Uterus (tissue), 4 donors: ENCODE results near the gene TBC1D16. TPM values are rescaled to one million over a fixed set of nuclear protein-coding genes. Genes with fewer than 3 reads are reported as not detected.

ENCODE experiments used
- DNase-seq, 2 donors: peaks; one replicate each; pipeline ENCODE4 v3.0.0-alpha.2; 2019 to 2020
- H3K27ac ChIP-seq, 2 donors: fragments of 200-600 bp; sonication (generic); 1 replicate in 1 of 2; 2 replicates in 1 of 2; pipeline ENCODE4 v1.5.1; 2016 to 2018
- H3K27me3 ChIP-seq, 2 donors: fragments of 200-600 bp; sonication (generic); one replicate each; pipeline ENCODE4 v1.5.1; 2018 to 2019; ENCODE audit warnings: control low read depth in 1 of 2
- H3K36me3 ChIP-seq, 2 donors: fragments of 200-600 bp; sonication (generic); one replicate each; pipeline ENCODE4 v1.5.1; 2019; ENCODE audit warnings: control low read depth in 1 of 2
- H3K4me1 ChIP-seq, 2 donors: fragments of 200-600 bp; sonication (generic); one replicate each; pipeline ENCODE4 v1.5.1; 2018 to 2019; ENCODE audit warnings: control low read depth in 1 of 2
- H3K4me3 ChIP-seq, 2 donors: fragments of 200-600 bp; sonication (generic); 1 replicate in 1 of 2; 2 replicates in 1 of 2; pipeline ENCODE4 v1.5.1; 2018 to 2019; ENCODE audit warnings: mild to moderate bottlenecking in 1 of 2
- H3K9me3 ChIP-seq, 2 donors: fragments of 200-600 bp; sonication (generic); one replicate each; pipeline ENCODE4 v1.5.1; 2019; ENCODE audit warnings: control low read depth in 1 of 2
- POLR2A ChIP-seq, 2 donors: fragments of 450-650 bp; IDR thresholded peaks; one replicate each; pipeline ENCODE4 v1.6.1; 2016; ENCODE audit warnings: antibody characterized with exemption in 2 of 2, mild to moderate bottlenecking in 1 of 2, moderate library complexity in 1 of 2
- intact Hi-C: fragments of 100-400 bp; cut with DNase I; formaldehyde crosslinking; loops from one replicate; pipeline ENCODE4 v1.15.1; 2023; ENCODE audit warnings: low total_unique reads
- total RNA-seq, 4 donors: library from RNA; depleted of rRNA in 3 of 4; stranded (reverse); fragments of >200 nt in 3 of 4; gene quantifications; one replicate each; pipeline versions ENCODE4 v1.1.0 to v1.2.4, GENCODE V29; 2014 to 2023
- TF ChIP-seq, protein P1 (sequence below), 4 experiments: fragments of 200-600 bp in 2 of 4; fragments of 450-650 bp in 2 of 4; sonication (generic) in 2 of 4; IDR thresholded peaks; one replicate each; pipeline ENCODE4 v1.5.1; 2016 to 2019; ENCODE audit warnings: antibody characterized with exemption in 4 of 4, mild to moderate bottlenecking in 2 of 4, moderate library complexity in 1 of 4
- donor health status: DM: yes; HTN: yes; CAD: no.

The TBC1D16 gene
- total RNA-seq, 4 donors from 2014 or later, result 3.8 to 58.2 (median 18.3) TPM

DNA sequence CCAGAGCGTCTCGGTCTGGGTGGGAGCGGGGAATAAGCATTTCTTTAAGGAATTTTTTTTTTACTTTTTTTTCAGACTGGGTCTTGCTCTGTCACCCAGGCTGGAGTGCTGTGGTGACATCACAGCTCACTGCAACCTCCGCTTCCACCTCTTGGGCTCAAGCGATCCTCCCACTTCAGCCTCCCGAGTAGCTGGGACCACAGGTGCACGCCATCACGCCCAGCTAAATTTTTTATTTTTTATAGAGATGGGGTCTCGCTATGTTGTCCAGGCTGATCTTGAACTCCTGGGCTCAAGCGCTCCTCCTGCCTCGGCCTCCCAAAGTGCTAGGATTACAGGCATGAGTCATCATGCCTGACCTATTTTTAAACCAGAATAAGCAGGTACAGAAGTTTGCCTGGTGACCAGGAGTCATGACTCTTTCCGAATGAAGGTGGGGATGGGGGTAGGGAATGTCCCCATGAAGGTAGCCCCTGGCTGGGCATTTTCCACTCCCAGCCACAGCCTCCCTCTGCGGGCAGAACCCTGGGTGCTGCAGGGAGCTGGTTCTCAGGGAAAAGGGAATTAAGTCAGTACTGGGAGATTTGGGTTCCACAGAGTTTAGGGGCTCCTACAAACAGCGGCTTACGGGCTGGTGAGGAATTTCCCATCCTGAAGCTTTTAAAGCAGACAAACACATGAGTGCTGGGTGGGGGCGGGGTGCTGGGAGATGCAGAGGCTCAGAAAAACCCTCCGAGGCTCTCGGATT, 48.3 kb downstream of the TBC1D16 start:
- intact Hi-C loops, result no loop called here
- no peak overlapping the region for H3K4me3 ChIP-seq
- H3K4me1 ChIP-seq, result peaks cover 0 to 22% of the 10 kb centered on the region in 2 donors
- no peaks in the 10 kb centered on the region for H3K9me3 ChIP-seq
- H3K27me3 ChIP-seq, result no peaks in the 10 kb centered on the region
- TF ChIP-seq, protein P1, sequence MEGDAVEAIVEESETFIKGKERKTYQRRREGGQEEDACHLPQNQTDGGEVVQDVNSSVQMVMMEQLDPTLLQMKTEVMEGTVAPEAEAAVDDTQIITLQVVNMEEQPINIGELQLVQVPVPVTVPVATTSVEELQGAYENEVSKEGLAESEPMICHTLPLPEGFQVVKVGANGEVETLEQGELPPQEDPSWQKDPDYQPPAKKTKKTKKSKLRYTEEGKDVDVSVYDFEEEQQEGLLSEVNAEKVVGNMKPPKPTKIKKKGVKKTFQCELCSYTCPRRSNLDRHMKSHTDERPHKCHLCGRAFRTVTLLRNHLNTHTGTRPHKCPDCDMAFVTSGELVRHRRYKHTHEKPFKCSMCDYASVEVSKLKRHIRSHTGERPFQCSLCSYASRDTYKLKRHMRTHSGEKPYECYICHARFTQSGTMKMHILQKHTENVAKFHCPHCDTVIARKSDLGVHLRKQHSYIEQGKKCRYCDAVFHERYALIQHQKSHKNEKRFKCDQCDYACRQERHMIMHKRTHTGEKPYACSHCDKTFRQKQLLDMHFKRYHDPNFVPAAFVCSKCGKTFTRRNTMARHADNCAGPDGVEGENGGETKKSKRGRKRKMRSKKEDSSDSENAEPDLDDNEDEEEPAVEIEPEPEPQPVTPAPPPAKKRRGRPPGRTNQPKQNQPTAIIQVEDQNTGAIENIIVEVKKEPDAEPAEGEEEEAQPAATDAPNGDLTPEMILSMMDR (IDR thresholded peaks at IDR 0.05), result no peak
- no peak for TF ChIP-seq POLR2A (IDR thresholded peaks at IDR 0.05)
- H3K36me3 ChIP-seq, result no peaks in the 10 kb centered on the region
- DNase-seq, result no peak
- H3K27ac ChIP-seq, result peak overlapping the region; percentile 69 to 71

DNA sequence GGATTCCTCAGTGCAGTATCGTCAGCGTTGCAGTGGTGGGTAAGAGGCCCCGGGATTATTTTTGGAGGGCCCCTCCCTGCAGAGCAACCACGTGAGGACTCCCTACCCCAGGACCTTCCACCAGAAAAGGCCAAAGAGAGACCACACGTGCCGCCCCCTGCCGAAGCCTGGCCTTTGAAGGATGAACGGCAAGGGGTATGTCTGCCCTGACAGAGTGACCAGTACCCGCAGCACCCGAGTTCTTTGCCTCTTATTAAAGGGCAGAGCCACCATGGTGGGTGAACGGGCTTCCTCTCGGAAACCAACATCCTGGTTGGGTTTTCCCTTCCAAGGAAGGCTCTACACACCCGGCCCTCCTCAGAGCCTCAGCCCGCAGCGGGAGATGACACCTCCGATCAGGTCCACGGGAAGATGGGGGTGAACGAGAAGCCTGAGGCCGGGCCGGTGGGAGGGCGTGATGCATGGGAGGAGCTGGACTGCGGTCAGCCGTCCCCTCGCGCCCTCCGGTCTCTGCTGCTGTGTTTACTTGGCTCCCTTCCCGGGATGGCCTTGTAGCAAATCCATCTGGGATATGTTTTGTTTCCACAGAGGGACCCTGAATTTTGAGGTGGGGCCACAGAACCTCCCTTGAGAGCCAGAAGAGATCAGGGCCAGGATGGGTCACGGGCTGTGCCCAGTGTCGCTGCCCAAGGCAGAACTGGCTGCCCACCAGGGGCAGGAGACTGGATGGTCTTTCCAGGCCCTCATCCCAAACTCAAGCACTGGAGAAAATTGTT, 49.1 kb downstream of the TBC1D16 start:
- no peak for TF ChIP-seq POLR2A (IDR thresholded peaks at IDR 0.05)
- TF ChIP-seq, protein P1 (IDR thresholded peaks at IDR 0.05), result no peak
- H3K36me3 ChIP-seq, result no peaks in the 10 kb centered on the region
- peak overlapping the region in 1 of 2 donors; percentile 71 for H3K27ac ChIP-seq
- intact Hi-C loops, result no loop called here
- DNase-seq, result peak in 1 of 2 donors; percentile 39
- peaks cover 0 to 15% of the 10 kb centered on the region in 2 donors for H3K4me1 ChIP-seq
- H3K27me3 ChIP-seq, result no peaks in the 10 kb centered on the region
- no peaks in the 10 kb centered on the region for H3K9me3 ChIP-seq
- no peak overlapping the region for H3K4me3 ChIP-seq

DNA sequence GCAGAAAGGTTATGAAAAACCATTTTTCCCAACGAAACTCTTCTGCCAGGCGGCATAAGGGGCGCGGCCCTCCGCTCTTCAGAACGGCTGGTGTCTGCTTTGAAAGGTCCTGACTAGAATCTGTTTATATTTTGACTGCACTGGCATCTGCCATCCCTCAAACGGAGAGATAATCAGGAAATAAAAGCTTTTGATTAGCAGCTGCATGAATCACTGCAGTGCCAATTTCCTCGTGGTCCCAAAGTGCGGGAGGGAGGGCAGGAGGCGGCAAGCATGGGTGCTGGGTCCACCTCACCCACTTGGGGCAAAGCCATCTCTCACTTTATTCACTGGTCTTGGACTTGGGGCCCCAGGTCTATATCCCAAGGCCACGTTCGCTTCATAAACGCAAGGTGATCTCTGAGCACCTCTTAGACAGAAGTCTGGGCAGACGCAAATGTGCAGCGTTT, 49.7 kb downstream of the TBC1D16 start:
- peak in 1 of 2 donors; percentile 13 for DNase-seq
- intact Hi-C loops, result no loop called here
- no peaks in the 10 kb centered on the region for H3K9me3 ChIP-seq
- H3K27me3 ChIP-seq, result no peaks in the 10 kb centered on the region
- H3K36me3 ChIP-seq, result no peaks in the 10 kb centered on the region
- TF ChIP-seq POLR2A (IDR thresholded peaks at IDR 0.05), result no peak
- TF ChIP-seq, protein P1 (IDR thresholded peaks at IDR 0.05), result no peak
- no peak overlapping the region for H3K4me3 ChIP-seq
- H3K27ac ChIP-seq, result no peak overlapping the region
- peaks cover 0 to 11% of the 10 kb centered on the region in 2 donors for H3K4me1 ChIP-seq

DNA sequence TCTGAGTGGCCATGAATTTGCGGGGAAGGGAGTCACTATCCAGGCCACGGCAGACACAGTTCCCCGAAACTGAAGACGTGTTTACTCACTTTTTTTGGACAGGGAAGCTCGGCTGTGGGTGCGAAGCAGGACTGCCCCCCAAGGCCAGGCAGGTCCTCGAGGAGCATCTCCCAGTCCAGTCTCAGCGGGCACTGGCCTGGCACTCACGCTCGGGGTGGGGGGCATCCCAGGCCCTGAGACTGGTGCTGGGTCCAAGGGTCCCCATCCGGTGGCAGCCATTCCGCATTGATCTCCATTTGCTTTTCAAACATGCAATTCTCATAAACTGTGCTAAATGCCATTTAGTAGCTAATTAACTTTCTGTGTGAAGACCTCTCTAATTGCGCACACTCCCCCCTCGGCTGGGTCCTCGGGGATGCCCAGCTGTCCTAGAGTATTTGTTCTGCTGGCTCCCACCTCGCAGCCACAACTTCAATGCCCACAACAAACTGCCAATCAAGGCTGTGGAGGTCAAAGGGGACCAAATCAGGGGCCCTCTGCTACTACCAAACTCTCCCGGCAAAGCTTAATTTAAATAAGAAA, 50.2 kb downstream of the TBC1D16 start:
- no peaks in the 10 kb centered on the region for H3K27me3 ChIP-seq
- TF ChIP-seq, protein P1 (IDR thresholded peaks at IDR 0.05), result no peak
- no peak for TF ChIP-seq POLR2A (IDR thresholded peaks at IDR 0.05)
- no peaks in the 10 kb centered on the region for H3K9me3 ChIP-seq
- H3K4me1 ChIP-seq, result peaks cover 0 to 11% of the 10 kb centered on the region in 2 donors
- no peaks in the 10 kb centered on the region for H3K36me3 ChIP-seq
- H3K4me3 ChIP-seq, result no peak overlapping the region
- intact Hi-C loops, result no loop called here
- peak in 1 of 2 donors; percentile 10 for DNase-seq
- H3K27ac ChIP-seq, result no peak overlapping the region
